ENCODE data around the gene RCOR2.

- TF ChIP-seq CTCF (IDR thresholded peaks at IDR 0.05) = peak; percentile 82 to 94 (median 87)
- TF ChIP-seq POLR2A (IDR thresholded peaks at IDR 0.05; ENCODE audit: low read depth) = no peak
- peak in 1 of 2 donors; percentile 49 for TF ChIP-seq POLR2AphosphoS5 (IDR thresholded peaks at IDR 0.05)
- TF ChIP-seq EP300 (IDR thresholded peaks at IDR 0.05) = no peak
These were observed 28.7 kb upstream of the RCOR2 start for GRCh38 chr11:63945477-63946163.

Measured in esophagus muscularis mucosa (tissue), 4 donors.